Kidney capillary endothelial cell (primary cell): ENCODE data around the gene HTD2.

Experiments used
- DNase-seq: peaks from one replicate; pipeline ENCODE4 v3.0.0-alpha.2; 2018; ENCODE audit warnings: low spot score

Gene HTD2

DNA sequence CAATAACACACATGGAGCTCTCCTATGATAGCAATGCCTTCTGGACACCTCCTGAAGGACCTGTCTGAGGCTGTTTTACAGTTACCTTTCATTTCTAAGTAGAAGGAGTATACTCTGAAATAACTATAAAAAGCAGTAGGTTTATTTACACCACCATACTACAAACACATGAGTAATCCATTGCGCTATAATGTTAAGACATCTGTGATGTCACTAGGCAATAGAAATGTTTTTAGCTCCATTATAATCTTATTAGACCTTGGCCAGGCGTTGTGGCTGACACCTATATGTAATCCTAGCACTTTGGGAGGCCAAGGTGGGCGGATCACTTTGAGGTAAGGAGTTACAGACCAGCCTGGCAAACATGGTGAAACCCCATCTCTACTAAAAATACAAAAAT, 51.1 kb downstream of the HTD2 start:
- no peak for DNase-seq

DNA sequence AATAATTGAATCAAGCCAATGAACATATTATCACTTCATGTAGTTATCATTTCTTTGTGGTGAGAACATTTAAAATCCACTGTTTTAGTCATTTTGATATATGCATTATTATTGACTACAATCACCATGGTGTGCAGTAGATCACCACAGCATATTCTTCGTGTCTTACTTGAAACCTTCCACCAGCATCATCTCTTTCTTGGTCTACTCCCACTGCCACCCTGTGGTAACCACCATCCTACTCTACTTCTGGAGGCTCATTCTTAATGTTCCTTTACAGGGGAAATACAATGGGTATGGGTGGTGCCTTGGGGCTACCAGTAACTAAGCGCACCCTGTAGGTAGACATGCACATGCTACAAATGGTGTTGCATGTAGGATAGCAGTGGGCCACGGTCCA, 51.8 kb downstream of the HTD2 start:
- no peak for DNase-seq

GRCh38 chr3:58358808-58359207, 52.5 kb downstream of the HTD2 start:
- DNase-seq = no peak

DNA sequence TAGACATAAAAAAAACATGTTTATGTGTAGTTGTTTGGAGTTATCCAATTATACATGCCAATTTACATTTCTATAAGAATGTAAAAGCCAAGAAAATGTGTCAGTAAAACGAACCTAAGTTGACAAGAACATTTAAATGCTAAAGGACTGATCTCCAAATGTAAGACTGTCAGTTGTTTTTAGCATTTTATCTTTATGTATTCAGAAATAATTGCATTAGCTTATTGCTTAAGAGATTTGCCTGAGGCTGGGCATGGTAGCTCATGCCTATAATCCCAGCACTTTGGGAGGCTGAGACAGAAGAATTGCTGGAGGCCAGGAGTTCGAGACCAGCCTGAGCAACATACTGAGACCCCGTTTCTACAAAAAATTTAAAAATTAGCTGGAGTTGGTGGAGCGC, 53.3 kb downstream of the HTD2 start:
- DNase-seq = no peak

DNA sequence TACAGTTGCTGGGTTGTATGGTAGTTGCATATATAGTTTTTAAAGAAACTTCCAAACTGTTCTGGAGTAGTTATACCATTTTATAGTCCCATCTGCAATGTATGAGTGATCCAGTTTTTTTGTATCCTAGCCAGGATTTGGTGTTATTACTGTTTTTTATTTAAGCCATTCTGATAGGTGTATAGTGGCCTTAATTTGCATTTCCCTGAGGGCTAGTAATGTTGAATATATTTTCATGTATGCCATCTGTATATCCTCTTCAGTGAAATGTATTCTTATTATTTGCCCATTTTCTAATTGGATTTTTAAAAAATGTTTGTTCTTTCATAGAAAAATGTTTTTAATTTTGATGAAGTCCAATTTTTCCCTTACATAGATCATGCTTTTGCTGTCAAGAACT, 55.5 kb downstream of the HTD2 start:
- no peak for DNase-seq

- no peak for DNase-seq
Measured at GRCh38 chr3:58366699-58367098, 60.4 kb downstream of the HTD2 start.

DNA sequence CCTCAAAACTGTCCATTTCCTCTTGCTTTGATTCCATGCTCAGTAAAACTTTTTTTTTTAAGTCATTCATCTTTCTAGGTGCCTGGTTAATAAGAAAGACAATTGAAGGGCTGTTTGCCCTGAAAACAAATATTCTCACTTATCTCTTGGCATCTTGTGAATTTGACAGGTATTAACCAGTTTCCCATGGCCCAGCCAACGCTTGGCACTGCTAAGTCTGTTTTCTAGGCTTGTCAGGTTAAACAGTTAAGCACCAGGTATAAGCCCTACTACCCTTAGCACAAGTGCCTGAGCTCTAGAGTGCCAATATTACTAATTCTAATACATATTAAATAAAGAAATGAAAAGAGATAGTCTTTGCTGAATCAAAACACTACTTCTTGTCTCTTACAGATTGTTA, 62.7 kb downstream of the HTD2 start:
- DNase-seq = no peak
